ENCODE results near the gene NPC1. TPM values are rescaled to one million over a fixed set of nuclear protein-coding genes. Genes with fewer than 3 reads are reported as not detected.
"Not testable (repeated sequence)": the region's sequence is repeated elsewhere in the genome, so short reads cannot be mapped to it uniquely, and the experiment has no call there.

NPC1 gene
- polyA plus RNA-seq, 6 donors from 2014 or later = 8.5 to 17.9 (median 10.8) TPM

GRCh38 chr18:23494992-23495391, 91.3 kb downstream of the NPC1 start:
- H3K9me3 Mint-ChIP-seq = peaks cover 0 to 5% (median 2%) of the 10 kb centered on the region in 7 donors
- ATAC-seq (ENCODE audit: low read depth in 2 of 2) = no peak
- H3K4me1 Mint-ChIP-seq = peaks cover 45 to 81% (median 67%) of the 10 kb centered on the region in 3 donors
- peaks cover 11 to 17% of the 10 kb centered on the region in 2 donors for H3K36me3 Mint-ChIP-seq
- peak overlapping the region in 4 of 6 donors; percentile 39 to 96 (median 86) for H3K27ac Mint-ChIP-seq
- no peaks in the 10 kb centered on the region for H3K27me3 Mint-ChIP-seq
- no peak for DNase-seq
- peak overlapping the region; percentile 59 to 98 (median 94) for H3K4me3 Mint-ChIP-seq

- H3K36me3 Mint-ChIP-seq = peaks cover 12 to 17% of the 10 kb centered on the region in 2 donors
- DNase-seq (no peak), ATAC-seq (ENCODE audit: low read depth in 2 of 2) (no peak)
- H3K9me3 Mint-ChIP-seq = peaks cover 0 to 5% (median 2%) of the 10 kb centered on the region in 7 donors
- H3K4me3 Mint-ChIP-seq = no peak overlapping the region
- no peaks in the 10 kb centered on the region for H3K27me3 Mint-ChIP-seq
- H3K4me1 Mint-ChIP-seq = peaks cover 35 to 76% (median 56%) of the 10 kb centered on the region in 3 donors
- H3K27ac Mint-ChIP-seq = peak overlapping the region in 3 of 6 donors; percentile 18 to 80 (median 43)
These were observed 92.7 kb downstream of the NPC1 start for GRCh38 chr18:23493654-23494053.

GRCh38 chr18:23489586-23489985, 96.7 kb downstream of the NPC1 start:
- not testable (repeated sequence) for H3K9me3 Mint-ChIP-seq; DNase-seq; ATAC-seq (ENCODE audit: low read depth in 2 of 2); H3K27me3 Mint-ChIP-seq
- peaks cover 11 to 12% of the 10 kb centered on the region in 2 donors for H3K36me3 Mint-ChIP-seq
- H3K27ac Mint-ChIP-seq = peak overlapping the region; percentile 44 to 95 (median 78)
- H3K4me3 Mint-ChIP-seq = peak overlapping the region; percentile 80 to 96 (median 88)
- peaks cover 23 to 78% (median 57%) of the 10 kb centered on the region in 3 donors for H3K4me1 Mint-ChIP-seq

- DNase-seq = peak; percentile 56
- H3K27me3 Mint-ChIP-seq = no peaks in the 10 kb centered on the region
- H3K9me3 Mint-ChIP-seq = peaks cover 0 to 5% (median 0%) of the 10 kb centered on the region in 7 donors
- H3K4me1 Mint-ChIP-seq = peaks cover 29 to 86% (median 62%) of the 10 kb centered on the region in 3 donors
- H3K36me3 Mint-ChIP-seq = peaks cover 12 to 14% of the 10 kb centered on the region in 2 donors
- H3K27ac Mint-ChIP-seq = peak overlapping the region; percentile 95 to 98 (median 96)
- peak overlapping the region; percentile 84 to 96 (median 92) for H3K4me3 Mint-ChIP-seq
- ATAC-seq (ENCODE audit: low read depth in 2 of 2) = peak; percentile 82 to 85
These were observed 98.4 kb downstream of the NPC1 start for GRCh38 chr18:23487738-23488570.

- DNase-seq = no peak
- Mint-ChIP-seq H3K27ac (peak overlapping the region in 3 of 6 donors; percentile 70 to 95 (median 94)), H3K4me3 (no peak overlapping the region), H3K9me3 (peaks cover 0 to 4% (median 0%) of the 10 kb centered on the region in 7 donors), H3K36me3 (peaks cover 5 to 19% of the 10 kb centered on the region in 2 donors), H3K27me3 (no peaks in the 10 kb centered on the region), H3K4me1 (peaks cover 33 to 92% (median 64%) of the 10 kb centered on the region in 3 donors)
- ATAC-seq (ENCODE audit: low read depth in 2 of 2) = no peak
These were observed 100.9 kb downstream of the NPC1 start for GRCh38 chr18:23485386-23485785.

GRCh38 chr18:23484561-23485182, 101.6 kb downstream of the NPC1 start:
- Mint-ChIP-seq H3K27ac (peak overlapping the region in 5 of 6 donors; percentile 80 to 95 (median 90)), H3K9me3 (no peaks in the 10 kb centered on the region), H3K27me3 (no peaks in the 10 kb centered on the region), H3K4me1 (peaks cover 34 to 92% (median 65%) of the 10 kb centered on the region in 3 donors), H3K36me3 (peaks cover 0 to 22% of the 10 kb centered on the region in 2 donors), H3K4me3 (peak overlapping the region in 3 of 8 donors; percentile 41 to 51 (median 44))
- DNase-seq (no peak), ATAC-seq (ENCODE audit: low read depth in 2 of 2) (no peak)

Other genes starting within 250 kb of the NPC1 start
- gene RIOK3, start 133.2 kb downstream of the NPC1 start, polyA plus RNA-seq (ENCODE audit: low read depth in 6 of 6) = 10 to 100 TPM; 67.1 to 95.8 (median 78.8) TPM
- gene RMC1, start 83.0 kb downstream of the NPC1 start, polyA plus RNA-seq (ENCODE audit: low read depth in 6 of 6) = 10 to 100 TPM; 40.1 to 98.1 (median 88.1) TPM
- gene ANKRD29, start 76.4 kb upstream of the NPC1 start, polyA plus RNA-seq (ENCODE audit: low read depth in 6 of 6) = under 1 TPM in 2 of 6 donors, not detected in 4; 0.26 to 0.33 TPM
- under 1 TPM in 2 of 6 donors, not detected in 4; 0.07 to 0.45 TPM for gene LAMA3, start 102.9 kb upstream of the NPC1 start, polyA plus RNA-seq (ENCODE audit: low read depth in 6 of 6)